MM.1S (cell line): ENCODE results near the gene ARHGEF37.

ENCODE experiments used
- DNase-seq: peaks from one replicate; pipeline ENCODE4 v3.0.0-alpha.2; 2015
- H2AFZ ChIP-seq: fragments of 300-600 bp; sonication (generic); 2 replicates; pipeline ENCODE4 v1.6.0; 2016; ENCODE audit warnings: antibody characterized with exemption, low read length
- H3F3A ChIP-seq: fragments of 300-600 bp; sonication (generic); 2 replicates; pipeline ENCODE4 v1.6.1; 2016; ENCODE audit warnings: mild to moderate bottlenecking, antibody characterized with exemption, low read length, moderate library complexity, mixed read lengths; ENCODE audit not compliant: insufficient read depth
- H3K27ac ChIP-seq: fragments of 300-600 bp; sonication (generic); 2 replicates; pipeline ENCODE4 v1.5.1; 2016; ENCODE audit warnings: mild to moderate bottlenecking, low read length
- H3K27me3 ChIP-seq: fragments of 300-600 bp; sonication (generic); replicated peaks from 2 replicates; pipeline ENCODE4 v1.6.0; 2016; ENCODE audit warnings: low read length; ENCODE audit not compliant: insufficient read depth
- H3K36me3 ChIP-seq: fragments of 300-600 bp; sonication (generic); replicated peaks from 2 replicates; pipeline ENCODE4 v1.6.1; 2016; ENCODE audit warnings: mild to moderate bottlenecking, low read length, mixed read lengths; ENCODE audit not compliant: insufficient read depth
- H3K4me1 ChIP-seq: fragments of 300-600 bp; sonication (generic); 2 replicates; pipeline ENCODE4 v1.6.1; 2016; ENCODE audit warnings: low read length, mixed read lengths
- H3K4me2 ChIP-seq: fragments of 300-600 bp; sonication (generic); 2 replicates; pipeline ENCODE4 v1.6.0; 2016; ENCODE audit warnings: low read depth, low read length
- H3K4me3 ChIP-seq: fragments of 300-600 bp; sonication (generic); 2 replicates; pipeline ENCODE4 v1.5.1; 2016; ENCODE audit warnings: low read length, mixed read lengths
- H3K79me2 ChIP-seq: fragments of 300-600 bp; sonication (generic); 2 replicates; pipeline ENCODE4 v1.6.1; 2016; ENCODE audit warnings: mixed run types, low read length, mixed read lengths
- H3K9ac ChIP-seq: fragments of 300-600 bp; sonication (generic); 2 replicates; pipeline ENCODE4 v1.6.1; 2016; ENCODE audit warnings: low read length, mixed read lengths
- H3K9me2 ChIP-seq: fragments of 300-600 bp; sonication (generic); replicated peaks from 2 replicates; pipeline ENCODE4 v1.6.1; 2016; ENCODE audit warnings: mild to moderate bottlenecking, low read length, mixed read lengths; ENCODE audit not compliant: insufficient read depth
- H3K9me3 ChIP-seq: fragments of 300-600 bp; sonication (generic); replicated peaks from 2 replicates; pipeline ENCODE4 v1.6.1; 2016; ENCODE audit warnings: mild to moderate bottlenecking, low read length, mixed read lengths; ENCODE audit not compliant: insufficient read depth
- H4K20me1 ChIP-seq: fragments of 300-600 bp; sonication (generic); 2 replicates; pipeline ENCODE4 v1.6.1; 2016; ENCODE audit warnings: mild to moderate bottlenecking, low read length, moderate library complexity, mixed read lengths; ENCODE audit not compliant: insufficient read depth
- CTCF ChIP-seq: fragments of 300-600 bp; sonication (generic); IDR thresholded peaks from 2 replicates; pipeline ENCODE4 v1.5.1; 2016; ENCODE audit warnings: antibody characterized with exemption, low read length, mixed read lengths
- EZH2 ChIP-seq: fragments of 300-600 bp; sonication (generic); optimal IDR thresholded peaks from 2 replicates; pipeline ENCODE3; 2017; ENCODE audit warnings: low read depth, mild to moderate bottlenecking, antibody characterized with exemption, low read length, mixed read lengths
- EZH2phosphoT487 ChIP-seq: fragments of 300-600 bp; sonication (generic); IDR thresholded peaks from 2 replicates; pipeline ENCODE4 v1.6.1; 2018; ENCODE audit warnings: antibody characterized with exemption, low read length

ARHGEF37 gene

GRCh38 chr5:149632311-149633251, 51.3 kb downstream of the ARHGEF37 start:
- H3K4me2 ChIP-seq: no peak overlapping the region

DNA sequence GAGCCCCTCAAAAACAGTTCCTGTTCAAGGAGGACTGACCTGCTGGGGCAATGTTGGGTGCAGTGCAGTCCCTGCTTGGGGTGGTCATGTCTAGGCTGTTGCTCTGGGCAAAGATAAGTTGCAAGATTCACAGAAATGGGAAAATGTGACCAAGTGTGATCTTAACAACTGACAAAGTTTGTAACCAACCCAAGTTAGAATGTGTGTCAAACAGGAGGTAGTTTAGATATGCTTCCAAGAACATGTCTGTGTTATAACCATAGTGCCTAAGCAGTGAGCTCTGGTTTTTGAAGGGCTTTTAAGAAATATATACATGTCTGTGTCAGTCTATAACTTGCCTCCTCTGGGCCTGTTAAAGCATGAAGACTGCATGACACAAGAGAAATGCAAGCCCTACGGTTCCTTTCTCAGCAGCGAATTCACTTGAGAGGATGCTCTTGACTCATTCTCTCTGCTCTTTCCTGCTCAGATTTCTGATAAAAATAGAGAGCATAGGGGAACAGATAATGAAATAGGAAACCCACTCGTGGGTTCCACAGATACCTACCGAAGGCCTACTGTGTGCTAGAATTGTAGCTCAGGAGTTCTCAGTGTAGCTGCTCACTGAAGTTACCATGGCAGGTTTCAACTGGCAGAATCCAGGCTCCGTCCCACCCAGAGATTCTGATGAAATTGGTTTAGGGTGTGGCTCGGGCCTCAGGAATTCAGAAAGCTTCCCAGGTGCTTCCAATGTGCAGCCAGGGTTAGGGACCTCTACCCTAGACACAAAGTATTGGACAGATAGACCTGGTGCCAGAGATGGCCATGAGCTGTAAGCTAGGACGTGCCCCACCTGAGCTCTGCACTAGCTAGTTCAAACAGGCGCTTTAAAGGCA, 52.4 kb downstream of the ARHGEF37 start:
- peaks cover 12% of the 10 kb centered on the region for H3K4me1 ChIP-seq
- no peaks in the 10 kb centered on the region for H3K36me3 ChIP-seq
- no peak overlapping the region for H3K4me2 ChIP-seq
- H3K27me3 ChIP-seq: no peaks in the 10 kb centered on the region
- H3K27ac ChIP-seq: no peak overlapping the region
- H3K4me3 ChIP-seq: no peak overlapping the region
- no peaks in the 10 kb centered on the region for H3K9me2 ChIP-seq
- no peaks in the 10 kb centered on the region for H4K20me1 ChIP-seq
- DNase-seq: no peak
- no peaks in the 10 kb centered on the region for H3F3A ChIP-seq
- no peak overlapping the region for H2AFZ ChIP-seq
- H3K79me2 ChIP-seq: no peaks in the 10 kb centered on the region
- TF ChIP-seq EZH2phosphoT487: no peak
- no peak for TF ChIP-seq CTCF
- TF ChIP-seq EZH2: no peak
- H3K9ac ChIP-seq: no peak overlapping the region
- H3K9me3 ChIP-seq: no peaks in the 10 kb centered on the region

More at GRCh38 chr5:149632311-149633251, 51.3 kb downstream of the ARHGEF37 start:
- Histone ChIP-seq H3K36me3 (no peaks in the 10 kb centered on the region), H3K9me2 (no peaks in the 10 kb centered on the region), H3K79me2 (no peaks in the 10 kb centered on the region), H3K4me1 (peaks cover 12% of the 10 kb centered on the region), H3K9me3 (no peaks in the 10 kb centered on the region), H2AFZ (no peak overlapping the region), H3K27ac (no peak overlapping the region), H3K9ac (no peak overlapping the region), H3K4me3 (no peak overlapping the region), H4K20me1 (no peaks in the 10 kb centered on the region), H3K27me3 (no peaks in the 10 kb centered on the region), H3F3A (no peaks in the 10 kb centered on the region)
- no peak for TF ChIP-seq CTCF
- TF ChIP-seq EZH2: no peak
- no peak for TF ChIP-seq EZH2phosphoT487
- no peak for DNase-seq

DNA sequence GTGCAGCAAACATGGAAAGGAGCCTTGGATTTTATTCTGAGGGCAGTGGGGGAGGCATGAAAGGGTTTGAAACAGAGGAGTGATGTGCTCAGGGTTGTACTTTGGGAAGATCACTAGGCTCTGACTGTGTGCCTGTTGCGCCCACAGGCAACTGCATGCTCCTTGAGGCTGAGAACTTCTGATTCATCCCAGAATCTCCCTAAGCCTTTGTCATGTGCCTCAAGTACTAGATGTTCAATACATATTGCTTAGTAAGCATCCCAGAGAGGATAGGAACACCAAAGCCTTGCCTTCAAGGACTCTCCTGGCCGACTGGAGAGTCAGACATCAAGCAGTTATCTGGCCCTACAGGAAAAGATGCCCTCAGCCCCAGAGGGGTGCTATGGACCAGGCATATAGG, 54.1 kb downstream of the ARHGEF37 start:
- Histone ChIP-seq H3K4me2 (no peak overlapping the region), H3K9me3 (no peaks in the 10 kb centered on the region), H2AFZ (no peak overlapping the region), H3F3A (no peaks in the 10 kb centered on the region), H3K79me2 (no peaks in the 10 kb centered on the region), H3K36me3 (no peaks in the 10 kb centered on the region), H3K4me3 (no peak overlapping the region), H3K27ac (no peak overlapping the region), H3K9ac (no peak overlapping the region), H3K9me2 (no peaks in the 10 kb centered on the region), H4K20me1 (no peaks in the 10 kb centered on the region), H3K27me3 (no peaks in the 10 kb centered on the region), H3K4me1 (peaks cover 12% of the 10 kb centered on the region)
- TF ChIP-seq EZH2phosphoT487: no peak
- no peak for TF ChIP-seq EZH2
- TF ChIP-seq CTCF: no peak
- DNase-seq: no peak
